Endothelial cell of umbilical vein (primary cell): ENCODE data around the gene YARS1. TPM values are rescaled to one million over a fixed set of nuclear protein-coding genes. Genes with fewer than 3 reads are reported as not detected.

ENCODE experiments used
- BruUV-seq: library from RNA; stranded (reverse); fragments of 400-500 nt; replicated peaks from 2 replicates; lab custom pipeline; 2021; lab: Mats Ljungman, UMichigan
- CTCF ChIA-PET: fragments of 300-600, 350-600 bp; sonication (Branson Sonifier 250); formaldehyde crosslinking; loops from one replicate; lab custom pipeline; 2021; ENCODE audit warnings: antibody characterized with exemption, inconsistent platforms; lab: Charles Lee
- POLR2A ChIA-PET: fragments of 300-600, 350-600 bp; sonication (Branson Sonifier 250); formaldehyde crosslinking; loops from one replicate; lab custom pipeline; 2021; ENCODE audit warnings: antibody characterized with exemption, inconsistent platforms; lab: Charles Lee
- DNase-seq: peaks from one replicate; pipeline ENCODE4 v3.0.0-alpha.2; 2011; ENCODE audit warnings: low read depth, low spot score
- FAIRE-seq: peaks from 2 replicates; lab custom pipeline; 2011; peaks lifted over from hg19 to GRCh38; lab: Jason Lieb, UNC
- H2AFZ ChIP-seq: 2 replicates; pipeline ENCODE4 v1.6.0; 2012; ENCODE audit warnings: low read depth, low read length, control low read depth, inconsistent platforms
- H3K27ac ChIP-seq: 2 replicates; pipeline ENCODE4 v1.5.1; 2011; ENCODE audit warnings: low read depth, mild to moderate bottlenecking, control low read depth, low read length, moderate library complexity; ENCODE audit not compliant: insufficient read depth
- H3K27me3 ChIP-seq, 2 experiments: 2 replicates each; pipeline versions ENCODE4 v1.6.0 to v1.6.1; 2011; ENCODE audit warnings: low read length in 2 of 2, mixed read lengths in 1 of 2; ENCODE audit not compliant: control insufficient read depth in 2 of 2, insufficient read depth in 2 of 2
- H3K36me3 ChIP-seq, 2 experiments: 2 replicates in 1 of 2; 3 replicates in 1 of 2; pipeline ENCODE4 v1.5.1; 2011; ENCODE audit warnings: low read length in 2 of 2, mild to moderate bottlenecking in 1 of 2, moderate library complexity in 1 of 2; ENCODE audit not compliant: control insufficient read depth in 2 of 2, insufficient read depth in 2 of 2; ENCODE audit errors: extremely low read depth in 1 of 2
- H3K4me1 ChIP-seq: 3 replicates; pipeline ENCODE4 v1.5.1; 2011; ENCODE audit warnings: mild to moderate bottlenecking, low read length; ENCODE audit not compliant: control insufficient read depth, insufficient read depth; ENCODE audit errors: extremely low read depth
- H3K4me2 ChIP-seq: 2 replicates; pipeline ENCODE4 v1.6.1; 2011; ENCODE audit warnings: low read length, control low read depth, mixed read lengths; ENCODE audit not compliant: insufficient read depth
- H3K4me3 ChIP-seq, 3 experiments: fragments of 200-600 bp in 1 of 3; sonication (generic), shearing (Covaris generic) in 1 of 3; replicated peaks in 1 of 3; 2 replicates each; pipeline ENCODE4 v1.5.1; 2011 to 2016; ENCODE audit warnings: control low read depth in 3 of 3, low read length in 3 of 3, mild to moderate bottlenecking in 2 of 3, inconsistent platforms in 1 of 3, low read depth in 1 of 3, moderate library complexity in 1 of 3; ENCODE audit not compliant: insufficient read depth in 1 of 3
- H3K79me2 ChIP-seq: 2 replicates; pipeline ENCODE4 v1.6.0; 2012; ENCODE audit warnings: low read length, inconsistent platforms; ENCODE audit not compliant: control insufficient read depth, insufficient read depth
- H3K9ac ChIP-seq: replicated peaks from 2 replicates; pipeline ENCODE3; 2011; ENCODE audit warnings: low read length, control low read depth; ENCODE audit not compliant: insufficient read depth; ENCODE audit errors: extremely low read depth
- H3K9me1 ChIP-seq: replicated peaks from 3 replicates; pipeline ENCODE4 v1.6.0; 2011; ENCODE audit warnings: mild to moderate bottlenecking, low read length; ENCODE audit not compliant: control insufficient read depth, insufficient read depth; ENCODE audit errors: extremely low read depth
- H3K9me3 ChIP-seq: replicated peaks from 2 replicates; pipeline ENCODE4 v1.5.1; 2012; ENCODE audit warnings: low read length, inconsistent platforms; ENCODE audit not compliant: control insufficient read depth, insufficient read depth
- H4K20me1 ChIP-seq: replicated peaks from 2 replicates; pipeline ENCODE3; 2011; ENCODE audit warnings: mild to moderate bottlenecking, low read length; ENCODE audit not compliant: control insufficient read depth, insufficient read depth; ENCODE audit errors: extremely low read depth
- CTCF ChIP-seq, 2 donors: IDR thresholded peaks; 1 replicate in 1 of 2; 2 replicates in 1 of 2; pipeline ENCODE4 v1.5.1; 2011; ENCODE audit warnings: low read length in 2 of 2, mild to moderate bottlenecking in 2 of 2, moderate library complexity in 2 of 2, control low read depth in 1 of 2, inconsistent platforms in 1 of 2, low read depth in 1 of 2; ENCODE audit not compliant: insufficient read depth in 1 of 2; ENCODE audit errors: extremely low read depth in 1 of 2
- EZH2 ChIP-seq: IDR thresholded peaks from 2 replicates; pipeline ENCODE4 v1.6.1; 2012; ENCODE audit warnings: borderline replicate concordance, low read depth, mild to moderate bottlenecking, moderate library complexity, low read length, inconsistent platforms; ENCODE audit not compliant: severe bottlenecking
- JUN ChIP-seq: IDR thresholded peaks from 2 replicates; pipeline ENCODE4 v1.6.1; 2011; ENCODE audit warnings: borderline replicate concordance, low read depth; ENCODE audit not compliant: insufficient read length, insufficient read depth
- POLR2AphosphoS5 ChIP-seq: IDR thresholded peaks from 2 replicates; pipeline ENCODE4 v1.6.1; 2012; ENCODE audit warnings: low read depth, mild to moderate bottlenecking, control low read depth, low read length, moderate library complexity; ENCODE audit not compliant: insufficient read depth
- dilution Hi-C: fragments of 300-500 bp; cut with MboI; formaldehyde crosslinking; loops from one replicate; pipeline ENCODE4 v1.15.0; 2019; ENCODE audit warnings: low sequenced_read_pairs; ENCODE audit not compliant: extremely low pct_ligation_motif_present
- intact Hi-C: fragments of 100-400 bp; cut with micrococcal nuclease; formaldehyde crosslinking; loops from one replicate; pipeline ENCODE4 v1.10.0; 2022
- polyA plus RNA-seq, 4 experiments: library from polyadenylated mRNA; depleted of rRNA in 3 of 4; stranded (reverse) in 3 of 4; unstranded in 1 of 4; fragments of >200 nt; gene quantifications; 2 replicates each; pipeline versions ENCODE4 v1.2.1 to v1.2.3, GENCODE V29; 2011 to 2012; ENCODE audit warnings: missing spikeins in 1 of 4
- total RNA-seq: library from RNA; stranded (reverse); gene quantifications from 2 replicates; pipeline ENCODE4 v1.2.3, GENCODE V29; 2021

Gene YARS1
- total and polyA plus RNA-seq, 2 donors (not counting 3 experiments of a cell fraction or from before 2014, with no cell fraction given) = 38.2 to 144 TPM

DNA sequence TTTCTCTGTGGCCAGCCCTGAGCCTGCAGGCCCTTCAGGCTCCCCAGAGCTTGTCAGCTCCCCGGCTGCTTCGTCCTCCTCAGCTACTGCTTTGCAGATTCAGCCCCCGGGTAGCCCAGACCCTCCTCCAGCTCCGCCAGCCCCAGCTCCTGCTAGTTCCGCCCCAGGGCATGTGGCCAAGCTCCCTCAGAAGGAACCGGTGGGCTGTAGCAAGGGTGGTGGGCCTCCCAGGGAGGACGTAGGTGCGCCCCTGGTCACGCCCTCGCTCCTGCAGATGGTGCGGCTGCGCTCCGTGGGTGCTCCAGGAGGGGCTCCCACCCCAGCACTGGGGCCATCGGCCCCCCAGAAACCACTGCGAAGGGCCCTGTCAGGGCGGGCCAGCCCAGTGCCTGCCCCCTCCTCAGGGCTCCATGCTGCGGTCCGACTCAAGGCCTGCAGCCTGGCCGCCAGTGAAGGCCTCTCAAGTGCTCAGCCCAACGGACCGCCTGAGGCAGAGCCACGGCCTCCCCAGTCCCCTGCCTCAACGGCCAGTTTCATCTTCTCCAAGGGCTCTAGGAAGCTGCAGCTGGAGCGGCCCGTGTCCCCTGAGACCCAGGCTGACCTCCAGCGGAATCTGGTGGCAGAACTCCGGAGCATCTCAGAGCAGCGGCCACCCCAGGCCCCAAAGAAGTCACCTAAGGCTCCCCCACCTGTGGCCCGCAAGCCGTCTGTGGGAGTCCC lies 45.4 kb downstream of the YARS1 start:
- no TSS peak for BruUV-seq
- dilution Hi-C loops (no loop called here), intact Hi-C loops (loop anchor here (2.0 kb wide), 2 partner anchors 121 to 371 kb away; partner anchors contain the start of genes RBBP4 and ZBTB8OS)
- Histone ChIP-seq H3K27ac (no peak overlapping the region), H3K4me2 (no peak overlapping the region), H4K20me1 (no peaks in the 10 kb centered on the region), H3K36me3 (peaks cover 0 to 15% of the 10 kb centered on the region in 2 experiments), H3K27me3 (no peaks in the 10 kb centered on the region), H3K4me3 (no peak overlapping the region), H3K9me1 (no peaks in the 10 kb centered on the region), H3K9ac (no peak overlapping the region), H3K9me3 (no peaks in the 10 kb centered on the region), H2AFZ (no peak overlapping the region), H3K4me1 (peaks cover 25% of the 10 kb centered on the region), H3K79me2 (no peaks in the 10 kb centered on the region)
- CTCF ChIA-PET = interaction anchor here (0.6 to 12.2 kb wide), 12 partner anchors 10 to 371 kb away, joined by 3 to 392 read pairs (median 18); no protein-coding TSS in a partner anchor
- FAIRE-seq (no peak), DNase-seq (no peak)
- TF ChIP-seq POLR2AphosphoS5 (no peak), CTCF (IDR thresholded peaks at IDR 0.05; ENCODE audit: extremely low read depth in 1 of 2, insufficient read depth in 1 of 2, low read depth in 1 of 2, low read length in 2 of 2) (no peak), EZH2 (no peak), JUN (no peak)
- POLR2A ChIA-PET = interaction anchor here (0.6 kb wide), 1 partner anchor 118 kb away, joined by 12 read pairs; no protein-coding TSS in a partner anchor
